Left lung (tissue), 10 donors: ENCODE results near the gene SSR3. TPM values are rescaled to one million over a fixed set of nuclear protein-coding genes. Genes with fewer than 3 reads are reported as not detected.
"Not testable (repeated sequence)": the region's sequence is repeated elsewhere in the genome, so short reads cannot be mapped to it uniquely, and the experiment has no call there.

Experiments used
- ATAC-seq: fragments of 200-7000 bp; cut with Tn5 transposase; one replicate; pipeline ENCODE4 v1.9.1; 2020; ENCODE audit warnings: moderate library complexity
- DNase-seq, 4 donors: peaks; one replicate each; pipeline ENCODE4 v3.0.0-alpha.2; 2013 to 2020
- H3K27ac ChIP-seq, 2 donors: fragments of 200-600 bp; sonication (generic) in 1 of 2; one replicate each; pipeline versions ENCODE4 v1.5.0 to v1.8.0; 2020 to 2021
- H3K27me3 ChIP-seq, 2 donors: fragments of 200-600 bp; sonication (generic) in 1 of 2; one replicate each; pipeline versions ENCODE4 v1.5.0 to v1.8.0; 2020 to 2021
- H3K36me3 ChIP-seq, 2 donors: fragments of 200-600 bp; sonication (generic) in 1 of 2; one replicate each; pipeline versions ENCODE4 v1.5.0 to v1.8.0; 2020 to 2021
- H3K4me1 ChIP-seq, 2 donors: fragments of 200-600 bp; one replicate each; pipeline ENCODE4 v1.8.0; 2021
- H3K4me3 ChIP-seq, 2 donors: fragments of 200-600 bp; sonication (generic) in 1 of 2; one replicate each; pipeline versions ENCODE4 v1.5.0 to v1.8.0; 2020 to 2021; ENCODE audit warnings: mild to moderate bottlenecking in 1 of 2
- H3K9me3 ChIP-seq, 2 donors: fragments of 200-600 bp; sonication (generic) in 1 of 2; one replicate each; pipeline versions ENCODE4 v1.5.0 to v1.8.0; 2020 to 2021
- intact Hi-C, 2 donors: fragments of 100-400 bp; cut with DNase I; formaldehyde crosslinking; loops; one replicate each; pipeline versions ENCODE4 v1.11.2 to v1.14.2; 2022
- polyA plus RNA-seq, 6 donors: library from polyadenylated mRNA; unstranded; fragments of 120-200 nt; gene quantifications; one replicate each; pipeline ENCODE4 v1.2.1, GENCODE V29; 2013; ENCODE audit not compliant: insufficient read length in 6 of 6
- total RNA-seq, 2 donors: library from RNA; stranded (reverse); fragmentation: NEBNext Ultra II Directional; extraction: Animal tissue kit (Norgen Biotek cat#: 25700); gene quantifications; one replicate each; pipeline ENCODE4 v1.2.1, GENCODE V29; 2021
- TF ChIP-seq, protein P1 (sequence below), 2 donors: fragments of 200-600 bp; sonication (generic) in 1 of 2; IDR thresholded peaks; one replicate each; pipeline versions ENCODE4 v1.5.0 to v1.8.0; 2021; ENCODE audit warnings: antibody characterized with exemption in 2 of 2
- donor health status: DM: no; HTN: yes; CAD: no.
- donor health status: DM: no; HTN: no; CAD: no.

The SSR3 gene
- total and polyA plus RNA-seq, 8 donors: 94.3 to 336 (median 125) TPM

DNA sequence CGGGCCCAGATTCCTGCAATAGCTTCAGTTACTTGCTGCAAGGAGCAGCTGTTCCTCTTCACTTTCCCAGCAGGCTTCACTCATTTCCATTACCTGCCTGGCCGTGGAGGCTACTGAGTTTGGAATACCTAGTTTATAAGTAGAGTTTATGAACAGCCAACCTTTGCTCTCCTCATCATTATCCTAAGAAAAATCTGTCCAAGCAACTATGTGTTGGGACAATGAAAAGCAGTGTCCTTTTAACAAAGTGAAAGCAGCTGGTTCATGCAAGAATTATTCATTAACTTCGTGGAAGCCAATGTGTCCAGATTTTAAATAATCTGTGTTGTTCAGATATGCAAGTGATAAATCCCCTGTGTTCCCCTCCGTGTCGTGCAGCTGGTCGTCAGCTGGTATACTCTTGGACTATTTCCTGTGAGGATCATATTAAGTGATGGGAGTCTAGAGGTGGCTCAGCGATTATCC is 39.3 kb upstream of the SSR3 start:
- H3K36me3 ChIP-seq: no peaks in the 10 kb centered on the region
- TF ChIP-seq, protein P1, sequence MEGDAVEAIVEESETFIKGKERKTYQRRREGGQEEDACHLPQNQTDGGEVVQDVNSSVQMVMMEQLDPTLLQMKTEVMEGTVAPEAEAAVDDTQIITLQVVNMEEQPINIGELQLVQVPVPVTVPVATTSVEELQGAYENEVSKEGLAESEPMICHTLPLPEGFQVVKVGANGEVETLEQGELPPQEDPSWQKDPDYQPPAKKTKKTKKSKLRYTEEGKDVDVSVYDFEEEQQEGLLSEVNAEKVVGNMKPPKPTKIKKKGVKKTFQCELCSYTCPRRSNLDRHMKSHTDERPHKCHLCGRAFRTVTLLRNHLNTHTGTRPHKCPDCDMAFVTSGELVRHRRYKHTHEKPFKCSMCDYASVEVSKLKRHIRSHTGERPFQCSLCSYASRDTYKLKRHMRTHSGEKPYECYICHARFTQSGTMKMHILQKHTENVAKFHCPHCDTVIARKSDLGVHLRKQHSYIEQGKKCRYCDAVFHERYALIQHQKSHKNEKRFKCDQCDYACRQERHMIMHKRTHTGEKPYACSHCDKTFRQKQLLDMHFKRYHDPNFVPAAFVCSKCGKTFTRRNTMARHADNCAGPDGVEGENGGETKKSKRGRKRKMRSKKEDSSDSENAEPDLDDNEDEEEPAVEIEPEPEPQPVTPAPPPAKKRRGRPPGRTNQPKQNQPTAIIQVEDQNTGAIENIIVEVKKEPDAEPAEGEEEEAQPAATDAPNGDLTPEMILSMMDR (IDR thresholded peaks at IDR 0.05): no peak
- no peak overlapping the region for H3K27ac ChIP-seq
- no peaks in the 10 kb centered on the region for H3K27me3 ChIP-seq
- H3K9me3 ChIP-seq: no peaks in the 10 kb centered on the region
- DNase-seq (no peak), ATAC-seq (no peak)
- intact Hi-C loops: no loop called here
- H3K4me1 ChIP-seq: no peaks in the 10 kb centered on the region
- no peak overlapping the region for H3K4me3 ChIP-seq

DNA sequence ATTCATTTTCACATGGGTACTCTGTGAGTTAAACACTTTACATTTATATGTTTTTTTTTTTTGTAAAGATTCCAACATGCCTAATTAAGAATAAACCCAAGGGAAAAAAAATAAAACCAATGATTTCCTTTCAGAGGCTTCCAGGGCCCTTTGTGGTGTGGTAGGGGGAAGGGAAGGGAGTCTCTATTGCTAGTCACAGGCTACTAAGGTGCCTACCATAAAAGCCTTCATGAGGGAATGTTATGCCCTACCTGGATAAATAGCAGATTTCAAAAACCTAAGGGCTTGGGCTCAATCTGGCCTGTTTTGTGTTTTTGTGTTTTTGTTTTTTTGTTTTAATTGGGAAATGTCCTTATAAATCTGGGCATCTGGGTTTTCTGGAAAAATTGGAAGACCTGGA is 38.9 kb upstream of the SSR3 start:
- Histone ChIP-seq H3K9me3 (no peaks in the 10 kb centered on the region), H3K27me3 (no peaks in the 10 kb centered on the region), H3K4me1 (no peaks in the 10 kb centered on the region), H3K36me3 (no peaks in the 10 kb centered on the region), H3K4me3 (no peak overlapping the region), H3K27ac (no peak overlapping the region)
- intact Hi-C loops: no loop called here
- no peak for ATAC-seq
- DNase-seq: no peak
- TF ChIP-seq, protein P1 (IDR thresholded peaks at IDR 0.05): no peak

DNA sequence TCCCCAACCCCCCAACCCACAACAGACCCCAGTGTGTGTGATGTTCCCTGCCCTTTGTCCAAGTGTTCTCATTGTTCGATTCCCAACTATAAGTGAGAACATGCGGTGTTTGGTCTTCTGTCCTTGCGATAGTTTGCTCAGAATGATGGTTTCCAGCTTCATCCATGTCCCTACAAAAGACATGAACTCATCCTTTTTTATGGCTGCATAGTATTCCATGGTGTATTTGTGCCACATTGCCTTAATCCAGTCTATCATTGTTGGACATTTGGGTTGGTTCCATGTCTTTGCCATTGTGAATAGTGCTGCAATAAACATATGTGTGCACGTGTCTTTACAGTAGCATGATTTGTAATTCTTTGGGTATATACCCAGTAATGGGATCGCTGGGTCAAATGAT is 34.9 kb upstream of the SSR3 start:
- H3K36me3 ChIP-seq, H3K9me3 ChIP-seq, DNase-seq, H3K27ac ChIP-seq, intact Hi-C loops, H3K4me3 ChIP-seq, ATAC-seq, H3K27me3 ChIP-seq: not testable (repeated sequence)
- peaks cover 0 to 20% of the 10 kb centered on the region in 2 donors for H3K4me1 ChIP-seq

GRCh38 chr3:156587760-156588069 is 32.8 kb upstream of the SSR3 start:
- H3K27me3 ChIP-seq: no peaks in the 10 kb centered on the region
- ATAC-seq (no peak), DNase-seq (no peak)
- peaks cover 0 to 20% of the 10 kb centered on the region in 2 donors for H3K4me1 ChIP-seq
- H3K9me3 ChIP-seq: no peaks in the 10 kb centered on the region
- H3K36me3 ChIP-seq: no peaks in the 10 kb centered on the region
- peak overlapping the region in 1 of 2 donors; percentile 76 for H3K27ac ChIP-seq
- TF ChIP-seq, protein P1 (IDR thresholded peaks at IDR 0.05): no peak
- no peak overlapping the region for H3K4me3 ChIP-seq
- intact Hi-C loops: no loop called here

- H3K9me3 ChIP-seq: no peaks in the 10 kb centered on the region
- H3K27ac ChIP-seq: peak overlapping the region; percentile 19 to 76
- intact Hi-C loops: no loop called here
- DNase-seq: no peak
- TF ChIP-seq, protein P1 (IDR thresholded peaks at IDR 0.05): no peak
- peaks cover 0 to 20% of the 10 kb centered on the region in 2 donors for H3K4me1 ChIP-seq
- H3K36me3 ChIP-seq: no peaks in the 10 kb centered on the region
- H3K27me3 ChIP-seq: no peaks in the 10 kb centered on the region
- ATAC-seq: peak; percentile 52
- H3K4me3 ChIP-seq: no peak overlapping the region
Measured at GRCh38 chr3:156586905-156587759, 32.2 kb upstream of the SSR3 start.
